ENCODE measurements around the gene MLN. TPM values are rescaled to one million over a fixed set of nuclear protein-coding genes. Genes with fewer than 3 reads are reported as not detected.

Gene MLN
- total RNA-seq, 4 donors from 2014 or later = not detected

DNA sequence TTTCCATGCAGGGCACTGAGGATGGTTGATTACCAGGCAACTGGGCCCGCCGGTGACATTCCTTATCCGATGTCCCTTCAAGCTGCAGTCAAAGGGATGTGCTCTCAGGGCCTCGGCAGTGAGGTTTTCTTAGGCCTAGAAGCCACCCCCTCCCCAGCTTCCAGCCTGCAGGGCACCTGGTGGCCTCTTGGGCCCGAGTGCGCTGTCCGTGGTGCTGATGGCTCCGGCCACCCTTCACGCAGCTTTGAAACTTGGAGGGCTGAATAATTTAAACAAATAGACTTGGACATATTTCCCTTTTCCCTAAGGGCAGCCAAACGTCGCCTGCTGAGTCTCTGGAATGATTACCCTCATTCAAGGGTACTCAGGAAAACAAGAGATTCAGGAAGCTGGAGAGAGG lies 8.9 kb upstream of the MLN start:
- TF ChIP-seq, protein P1, sequence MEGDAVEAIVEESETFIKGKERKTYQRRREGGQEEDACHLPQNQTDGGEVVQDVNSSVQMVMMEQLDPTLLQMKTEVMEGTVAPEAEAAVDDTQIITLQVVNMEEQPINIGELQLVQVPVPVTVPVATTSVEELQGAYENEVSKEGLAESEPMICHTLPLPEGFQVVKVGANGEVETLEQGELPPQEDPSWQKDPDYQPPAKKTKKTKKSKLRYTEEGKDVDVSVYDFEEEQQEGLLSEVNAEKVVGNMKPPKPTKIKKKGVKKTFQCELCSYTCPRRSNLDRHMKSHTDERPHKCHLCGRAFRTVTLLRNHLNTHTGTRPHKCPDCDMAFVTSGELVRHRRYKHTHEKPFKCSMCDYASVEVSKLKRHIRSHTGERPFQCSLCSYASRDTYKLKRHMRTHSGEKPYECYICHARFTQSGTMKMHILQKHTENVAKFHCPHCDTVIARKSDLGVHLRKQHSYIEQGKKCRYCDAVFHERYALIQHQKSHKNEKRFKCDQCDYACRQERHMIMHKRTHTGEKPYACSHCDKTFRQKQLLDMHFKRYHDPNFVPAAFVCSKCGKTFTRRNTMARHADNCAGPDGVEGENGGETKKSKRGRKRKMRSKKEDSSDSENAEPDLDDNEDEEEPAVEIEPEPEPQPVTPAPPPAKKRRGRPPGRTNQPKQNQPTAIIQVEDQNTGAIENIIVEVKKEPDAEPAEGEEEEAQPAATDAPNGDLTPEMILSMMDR (IDR thresholded peaks at IDR 0.05) = no peak
- TF ChIP-seq POLR2A (IDR thresholded peaks at IDR 0.05) = no peak
- DNase-seq (ENCODE audit: low spot score in 2 of 2) = no peak
- intact Hi-C loops (cut with DNase I; ENCODE audit: low total_unique reads) = no loop called here
- H3K4me3 ChIP-seq (ENCODE audit: low read depth, poor library complexity, severe bottlenecking) = no peak overlapping the region
- WGBS, 2 donors = 9 to 15% methylated on average over 11 of the region's 11 CpGs

DNA sequence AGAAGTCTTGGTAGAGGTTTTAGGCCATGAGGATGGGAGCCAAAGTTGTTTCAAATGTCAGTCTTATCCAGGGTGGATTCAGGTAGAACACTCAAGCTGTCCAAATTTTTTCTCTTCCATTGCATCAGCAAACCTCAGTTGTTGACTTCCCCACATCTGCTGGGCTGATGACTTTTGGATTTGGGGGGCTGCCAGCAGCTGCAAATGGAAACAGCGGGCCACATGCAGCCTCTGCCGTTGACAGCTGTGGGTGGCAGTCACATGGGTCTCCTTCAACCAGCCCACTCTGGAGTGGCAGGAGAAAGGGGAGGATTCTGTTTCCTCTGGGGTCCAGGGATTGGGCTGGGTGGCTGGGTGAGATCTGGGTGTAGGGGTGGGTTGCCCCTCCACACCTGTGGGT lies 5.8 kb upstream of the MLN start:
- no peak for DNase-seq (ENCODE audit: low spot score in 2 of 2)
- intact Hi-C loops (cut with DNase I; ENCODE audit: low total_unique reads) = no loop called here
- 34 to 39% methylated on average over 2 of the region's 2 CpGs for WGBS, 2 donors

DNA sequence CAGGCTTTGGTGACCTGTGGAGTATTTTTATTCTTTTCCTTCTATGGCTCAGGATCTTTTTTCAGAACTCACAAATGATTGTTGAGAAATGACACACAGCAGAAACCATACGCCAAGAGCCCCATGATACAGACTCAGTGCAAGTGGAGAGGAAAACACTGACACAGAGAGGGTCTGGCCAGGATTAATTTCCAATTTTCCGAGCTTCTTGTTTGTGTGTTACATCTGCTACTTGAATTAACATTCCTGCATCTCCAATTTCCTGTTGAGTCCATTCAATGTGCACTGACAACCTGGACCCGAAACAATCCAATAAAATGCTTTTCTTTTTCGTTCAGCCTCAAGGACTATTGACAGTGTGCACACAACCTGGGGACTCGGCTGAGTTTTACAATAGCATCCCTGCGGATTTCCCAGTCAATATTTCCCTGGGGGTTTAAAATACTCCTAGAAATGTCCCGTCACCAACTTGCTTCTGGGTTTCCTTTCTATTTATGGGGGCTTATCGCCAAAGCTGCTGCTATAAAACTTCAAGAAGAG lies 4.9 kb upstream of the MLN start:
- WGBS, 2 donors = 37 to 45% methylated on average over 8 of the region's 8 CpGs
- TF ChIP-seq, protein P1 (IDR thresholded peaks at IDR 0.05) = no peak
- no peak for TF ChIP-seq POLR2A (IDR thresholded peaks at IDR 0.05)
- no peak for DNase-seq (ENCODE audit: low spot score in 2 of 2)
- H3K4me3 ChIP-seq (ENCODE audit: low read depth, poor library complexity, severe bottlenecking) = no peak overlapping the region
- intact Hi-C loops (cut with DNase I; ENCODE audit: low total_unique reads) = no loop called here

More for the DNA sequence above, 5.8 kb upstream of the MLN start:
- no peak overlapping the region for H3K4me3 ChIP-seq (ENCODE audit: low read depth, poor library complexity, severe bottlenecking)
- TF ChIP-seq POLR2A (IDR thresholded peaks at IDR 0.05) = no peak
- TF ChIP-seq, protein P1 (IDR thresholded peaks at IDR 0.05) = no peak

DNA sequence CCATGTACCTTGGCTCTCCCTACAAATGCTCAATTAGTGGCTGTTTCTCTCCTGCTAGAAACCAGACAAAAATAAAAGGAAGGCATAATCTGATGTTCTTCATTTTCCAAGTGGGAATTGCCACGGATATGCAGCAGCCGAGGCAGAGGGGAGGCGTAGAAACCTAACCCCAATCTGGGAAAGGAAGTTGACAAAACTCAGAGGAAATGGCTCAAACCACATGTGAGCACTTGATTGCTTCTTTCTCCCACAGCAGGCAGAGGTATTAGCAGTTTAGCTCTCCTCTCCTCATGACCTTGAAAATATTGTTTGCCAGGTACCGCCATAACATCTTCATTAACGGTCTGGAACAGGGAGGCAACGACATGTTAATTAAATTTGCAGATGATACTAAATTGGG lies 3.8 kb upstream of the MLN start:
- no peak overlapping the region for H3K4me3 ChIP-seq (ENCODE audit: low read depth, poor library complexity, severe bottlenecking)
- intact Hi-C loops (cut with DNase I; ENCODE audit: low total_unique reads) = no loop called here
- TF ChIP-seq, protein P1 (IDR thresholded peaks at IDR 0.05) = no peak
- TF ChIP-seq POLR2A (IDR thresholded peaks at IDR 0.05) = no peak
- no peak for DNase-seq (ENCODE audit: low spot score in 2 of 2)
- 59 to 63% methylated on average over 6 of the region's 6 CpGs for WGBS, 2 donors

DNA sequence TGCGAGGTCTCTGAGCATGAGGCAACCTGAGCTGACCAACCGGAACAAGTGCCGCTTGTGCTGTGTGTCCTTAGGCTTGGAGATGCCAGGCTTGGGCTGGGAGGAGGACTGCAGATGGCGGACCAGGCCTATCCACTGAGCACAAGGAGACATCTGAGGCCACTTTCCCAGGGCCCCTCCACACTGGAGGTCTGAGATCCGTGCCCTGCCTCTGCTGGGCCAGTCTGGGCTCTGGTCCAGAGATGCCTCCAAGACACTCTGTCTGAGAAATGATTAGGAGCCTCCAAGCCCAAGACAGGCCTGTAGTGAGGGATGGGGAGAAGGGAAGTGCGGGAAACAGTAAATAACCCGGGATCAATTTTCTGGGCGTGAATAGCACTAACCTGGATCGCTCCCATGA lies 3.0 kb upstream of the MLN start:
- WGBS, 2 donors = 84 to 86% methylated on average over 9 of the region's 9 CpGs
- DNase-seq (ENCODE audit: low spot score in 2 of 2) = no peak
- no peak overlapping the region for H3K4me3 ChIP-seq (ENCODE audit: low read depth, poor library complexity, severe bottlenecking)
- TF ChIP-seq POLR2A (IDR thresholded peaks at IDR 0.05) = no peak
- TF ChIP-seq, protein P1 (IDR thresholded peaks at IDR 0.05) = no peak
- intact Hi-C loops (cut with DNase I; ENCODE audit: low total_unique reads) = no loop called here
